K562 (cell line): ENCODE data around the gene WASF2. TPM values are rescaled to one million over a fixed set of nuclear protein-coding genes. Genes with fewer than 3 reads are reported as not detected.
A peak's percentile ranks its signal among the peaks of the same experiment; 100 is the strongest.

Experiments
- ATF1 ChIP-seq, 2 experiments: fragments of 450-650 bp in 1 of 2; IDR thresholded peaks; 2 replicates each; pipeline ENCODE4 v1.6.1; 2016; ENCODE audit warnings: missing compliant biosample characterization in 1 of 2, missing genetic modification characterization in 1 of 2
- CHD4 ChIP-seq: fragments of 200-600 bp; sonication (generic); IDR thresholded peaks from 3 replicates; pipeline ENCODE4 v1.6.1; 2012; ENCODE audit warnings: low read depth, mild to moderate bottlenecking, mixed read lengths, low read length, inconsistent platforms; ENCODE audit not compliant: insufficient read depth, insufficient replicate concordance, poor library complexity, severe bottlenecking
- CTCF ChIP-seq, 3 experiments: IDR thresholded peaks in 2 of 3; conservative IDR thresholded peaks in 1 of 3; 2 replicates each; pipeline ENCODE4 v1.5.1; 2011 to 2012; ENCODE audit warnings: low read length in 3 of 3, mild to moderate bottlenecking in 3 of 3, control low read depth in 2 of 3, improper control_type of control experiment in 1 of 3, inconsistent platforms in 1 of 3, low read depth in 1 of 3, mixed read lengths in 1 of 3, moderate library complexity in 1 of 3; ENCODE audit not compliant: insufficient read depth in 2 of 3
- DLX4 ChIP-seq: fragments of 250-450 bp; sonication (Bioruptor Pico); IDR thresholded peaks from 2 replicates; pipeline ENCODE4 v1.6.1; 2021; ENCODE audit warnings: mild to moderate bottlenecking
- FOXO4 ChIP-seq: fragments of 450-650 bp; formaldehyde crosslinking; IDR thresholded peaks from 2 replicates; pipeline ENCODE4 v1.4.0; 2020; ENCODE audit warnings: mild to moderate bottlenecking, moderate library complexity
- HDAC1 ChIP-seq, 2 experiments: fragments of 450-650 bp; IDR thresholded peaks; 2 replicates each; pipeline ENCODE4 v1.6.1; 2016 to 2017; ENCODE audit warnings: inconsistent platforms in 1 of 2, mild to moderate bottlenecking in 1 of 2, moderate library complexity in 1 of 2
- ILF3 ChIP-seq: fragments of 450-650 bp; IDR thresholded peaks from 2 replicates; pipeline ENCODE4 v1.6.1; 2018; ENCODE audit warnings: antibody characterized with exemption, mild to moderate bottlenecking, moderate library complexity, borderline replicate concordance
- MYNN ChIP-seq, 2 experiments: sonication (generic); formaldehyde crosslinking in 1 of 2; IDR thresholded peaks; 2 replicates each; pipeline versions ENCODE4 v1.5.0 to v1.6.1; 2016 to 2020; ENCODE audit warnings: antibody characterized with exemption in 1 of 2, missing genetic modification reagents in 1 of 2
- RAD21 ChIP-seq, 2 experiments: fragments of 250-450 bp in 1 of 2; fragments of 450-650 bp in 1 of 2; sonication (Bioruptor Pico) in 1 of 2; formaldehyde crosslinking in 1 of 2; IDR thresholded peaks in 1 of 2; conservative IDR thresholded peaks in 1 of 2; 2 replicates each; pipeline versions ENCODE4 v1.4.0 to v1.8.0; 2020 to 2022; ENCODE audit warnings: mild to moderate bottlenecking in 2 of 2, moderate library complexity in 1 of 2
- RBFOX2 ChIP-seq: fragments of 200-400 bp; formaldehyde crosslinking; IDR thresholded peaks from 2 replicates; pipeline ENCODE4 v1.6.1; 2017; ENCODE audit warnings: low read depth, mild to moderate bottlenecking, low read length, moderate library complexity
- TGIF2 ChIP-seq: sonication (generic); formaldehyde crosslinking; IDR thresholded peaks from 2 replicates; pipeline ENCODE4 v1.8.1; 2022; ENCODE audit warnings: mild to moderate bottlenecking, missing genetic modification reagents, moderate library complexity
- ZBTB7A ChIP-seq: IDR thresholded peaks from 2 replicates; pipeline ENCODE4 v1.6.1; 2011; ENCODE audit warnings: low read depth, mild to moderate bottlenecking, low read length, moderate library complexity, borderline replicate concordance; ENCODE audit not compliant: control insufficient read depth
- ZC3H8 ChIP-seq: fragments of 450-650 bp; IDR thresholded peaks from 2 replicates; pipeline ENCODE4 v1.6.1; 2017
- ZNF239 ChIP-seq: fragments of 250-450 bp; sonication (Bioruptor Pico); IDR thresholded peaks from 2 replicates; pipeline ENCODE4 v1.4.0; 2020; ENCODE audit warnings: mild to moderate bottlenecking
- ZNF280A ChIP-seq: fragments of 450-650 bp; IDR thresholded peaks from 2 replicates; pipeline ENCODE4 v1.6.1; 2018; ENCODE audit warnings: mild to moderate bottlenecking, low read depth; ENCODE audit not compliant: partially characterized antibody
- ZNF311 ChIP-seq: fragments of 250-450 bp; sonication (Bioruptor Pico); IDR thresholded peaks from 2 replicates; pipeline ENCODE4 v1.4.0; 2020; ENCODE audit warnings: mild to moderate bottlenecking, moderate library complexity
- polyA plus RNA-seq, 8 experiments: library from polyadenylated mRNA; depleted of rRNA in 4 of 8; stranded (reverse) in 5 of 8; unstranded in 3 of 8; fragments of >200 nt; fragmentation: Nextera tagmentation in 2 of 8; fragmentation: Illumina TruSeq in 1 of 8; extraction: Ambion mirVana in 2 of 8; extraction: Trizol in 1 of 8; gene quantifications; 2 replicates each; pipeline versions ENCODE4 v1.2.1 to v1.2.3, GENCODE V29; 2011 to 2014; ENCODE audit warnings: inconsistent platforms in 1 of 8, missing spikeins in 1 of 8
- total RNA-seq, 7 experiments: library from RNA; depleted of rRNA in 6 of 7; stranded (reverse); fragments of >200 nt in 6 of 7; fragmentation: Illumina TruSeq in 2 of 7; extraction: Trizol in 2 of 7; gene quantifications; 2 replicates each; pipeline versions ENCODE4 v1.2.1 to v1.2.3, GENCODE V29; 2011 to 2021; ENCODE audit warnings: low replicate concordance in 1 of 7

WASF2 gene
- total and polyA plus RNA-seq, 9 of the 15 experiments (the other 6 are each of a cell fraction or from before 2014, with no cell fraction given), result 8.2 to 163 (median 31.2) TPM

- TF ChIP-seq ZNF311 (CRISPR knock-in tag) (no peak), DLX4 (CRISPR knock-in tag) (no peak), RBFOX2 (no peak), CTCF (IDR thresholded peaks at IDR 0.05 in 2 of 3, conservative IDR thresholded peaks at IDR 0.05 in 1 of 3; ENCODE audit: insufficient read depth in 2 of 3, low read depth in 1 of 3, low read length in 3 of 3) (peak; percentile 60 to 73 (median 60)), ILF3 (no peak), ZC3H8 (no peak), RAD21 (CRISPR knock-in tag; conservative IDR thresholded peaks at IDR 0.05 in 1 of 2, IDR thresholded peaks at IDR 0.05 in 1 of 2) (peak in 1 of 2 experiments; percentile 36; a peak in 1 of 4 replicates), ZBTB7A (0 out of 2 replicates have a peak, but pooled peaks have one; percentile 35), CHD4 (peak; percentile 80), FOXO4 (no peak), ZNF239 (CRISPR knock-in tag) (no peak), ZNF280A (no peak), TGIF2 (CRISPR knock-in tag) (0 out of 2 replicates have a peak, but pooled peaks have one; percentile 44), MYNN (IDR thresholded peaks at IDR 0.05) (no peak), MYNN (CRISPR knock-in tag; IDR thresholded peaks at IDR 0.05) (no peak), ATF1 (CRISPR knock-in tag; IDR thresholded peaks at IDR 0.05) (no peak), ATF1 (tag; IDR thresholded peaks at IDR 0.05) (peak; percentile 90), HDAC1 (IDR thresholded peaks at IDR 0.05) (peak in 1 of 2 experiments; percentile 17; a peak in 2 of 4 replicates)
Observed at GRCh38 chr1:27392778-27393635, 97.0 kb downstream of the WASF2 start (continued).
